ENCODE measurements around the gene ACACB.

GRCh38 chr12:109178532-109178931 lies 62.1 kb downstream of the ACACB start:
- TF ChIP-seq CTCF (IDR thresholded peaks at IDR 0.05; ENCODE audit: borderline replicate concordance, extremely low read depth, low read length, poor library complexity, severe bottlenecking) (no peak), EZH2 (IDR thresholded peaks at IDR 0.05; ENCODE audit: borderline replicate concordance, low read depth, low read length, severe bottlenecking) (no peak)

Data from DND-41 (cell line).